SW 1271 (cell line): ENCODE measurements around the gene ADIRF.
"Not testable (repeated sequence)": the region's sequence is repeated elsewhere in the genome, so short reads cannot be mapped to it uniquely, and the experiment has no call there.

Source experiments
- DNase-seq, 2 experiments: peaks; one replicate each; lab custom pipeline; 2025; lab: John Stamatoyannopoulos, UW

ADIRF gene

DNA sequence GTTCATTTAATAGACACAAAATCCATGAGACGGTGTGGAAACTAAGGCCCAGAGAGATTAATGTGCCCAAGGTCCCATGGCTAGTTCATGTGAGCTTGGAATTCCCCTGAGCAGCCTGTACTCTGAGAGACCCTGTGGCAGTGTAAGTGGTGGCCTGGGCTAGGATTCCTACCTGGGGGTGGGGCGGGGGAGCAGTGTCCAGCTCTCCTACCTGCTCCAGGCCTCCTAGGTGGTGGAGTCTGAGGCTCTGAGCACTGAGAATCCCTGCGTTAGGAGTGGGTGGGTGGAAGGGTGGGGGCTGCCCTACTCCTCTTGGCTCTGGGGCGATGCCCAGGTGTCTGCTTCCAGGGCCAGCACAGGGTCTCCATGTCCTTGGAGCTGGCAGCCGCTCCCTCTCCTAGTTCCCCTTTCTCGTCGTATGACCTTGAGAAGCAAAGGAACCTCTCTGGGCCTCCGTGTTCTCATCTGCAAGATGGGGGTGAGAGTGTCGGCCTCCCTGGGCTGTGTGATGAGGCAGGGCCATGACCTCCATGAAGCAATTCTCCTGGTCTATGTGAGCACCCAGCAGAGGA is 7.3 kb upstream of the ADIRF start:
- no peak for DNase-seq

DNA sequence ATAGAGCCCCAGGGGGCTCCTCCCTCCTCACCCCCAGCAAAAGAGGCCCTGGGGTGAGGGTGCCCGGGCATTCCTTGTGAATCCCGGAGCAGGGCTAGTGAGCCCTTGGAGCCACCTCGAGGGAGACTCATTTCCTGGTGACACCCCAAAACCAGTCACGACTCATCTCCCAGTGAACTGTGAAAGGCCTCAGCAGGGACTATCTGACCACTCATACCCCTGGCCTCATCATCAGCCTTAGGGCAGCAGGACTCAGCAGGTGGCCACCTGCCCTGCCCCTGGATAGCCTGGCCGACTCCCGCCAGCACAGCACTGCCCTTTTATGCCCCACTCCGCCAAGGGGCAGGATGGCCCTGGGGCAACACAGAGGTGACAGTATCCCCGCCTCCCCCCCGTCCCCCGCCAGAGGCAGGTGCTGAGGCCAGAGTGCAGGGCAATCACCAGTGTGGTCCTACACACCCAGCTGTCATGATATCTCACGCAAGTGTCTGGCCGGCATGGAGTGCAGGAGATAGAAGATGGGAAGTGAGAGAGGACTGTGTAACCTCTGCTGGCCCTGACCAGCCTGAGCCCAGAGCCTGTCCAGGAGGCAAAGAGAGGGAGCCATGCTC is 6.7 kb upstream of the ADIRF start:
- DNase-seq, result no peak

DNA sequence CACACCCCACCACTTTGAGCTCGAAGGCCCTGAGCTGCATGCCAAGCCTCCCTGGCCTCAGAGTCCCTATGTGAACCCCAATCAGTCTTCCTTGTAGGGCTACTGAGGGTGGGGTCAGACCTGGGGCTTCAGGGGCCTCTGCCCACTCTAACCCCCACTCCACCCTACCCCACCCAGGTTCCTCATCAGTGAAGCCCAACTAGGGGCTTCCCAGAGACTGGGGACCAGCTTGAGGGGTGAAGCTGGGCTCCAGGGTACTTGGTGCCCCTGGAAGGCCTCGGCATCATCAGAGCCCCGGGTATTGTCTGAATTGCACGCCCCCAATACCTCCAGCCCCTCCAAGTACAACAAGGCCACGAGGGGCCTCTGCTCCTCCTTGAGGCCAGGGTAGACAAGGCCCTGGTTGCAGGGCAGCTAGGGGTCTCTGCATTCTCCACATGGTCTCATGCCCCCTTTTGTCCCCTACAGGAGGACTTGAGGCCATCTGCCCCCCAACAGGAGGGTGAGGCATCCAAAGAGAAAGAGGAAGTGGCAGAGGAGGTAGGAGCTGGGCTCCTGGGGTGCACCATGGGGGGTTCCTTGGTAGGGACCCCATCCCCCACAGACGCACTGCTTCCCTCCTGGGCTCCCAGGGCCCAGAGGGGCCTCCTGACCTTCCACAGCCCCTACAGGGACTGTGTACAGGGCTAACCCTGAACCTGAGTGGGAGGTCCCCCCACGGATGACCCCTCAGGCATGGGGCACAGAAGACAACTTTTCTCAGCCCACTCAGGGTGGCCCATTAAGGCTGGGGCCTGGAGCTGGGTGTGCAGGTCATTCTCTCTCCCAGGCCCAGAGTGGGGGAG is 5.9 kb upstream of the ADIRF start:
- no peak for DNase-seq

DNA sequence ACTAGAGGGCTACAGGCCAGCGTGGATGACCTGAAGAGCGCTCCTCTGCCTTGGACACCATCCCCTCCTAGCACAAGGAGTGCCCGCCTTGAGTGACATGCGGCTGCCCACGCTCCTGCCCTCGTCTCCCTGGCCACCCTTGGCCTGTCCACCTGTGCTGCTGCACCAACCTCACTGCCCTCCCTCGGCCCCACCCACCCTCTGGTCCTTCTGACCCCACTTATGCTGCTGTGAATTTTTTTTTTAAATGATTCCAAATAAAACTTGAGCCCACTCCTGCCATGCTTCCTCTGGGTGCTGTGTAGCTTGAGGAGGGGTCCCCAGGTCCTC is 5.3 kb upstream of the ADIRF start:
- no peak for DNase-seq

DNA sequence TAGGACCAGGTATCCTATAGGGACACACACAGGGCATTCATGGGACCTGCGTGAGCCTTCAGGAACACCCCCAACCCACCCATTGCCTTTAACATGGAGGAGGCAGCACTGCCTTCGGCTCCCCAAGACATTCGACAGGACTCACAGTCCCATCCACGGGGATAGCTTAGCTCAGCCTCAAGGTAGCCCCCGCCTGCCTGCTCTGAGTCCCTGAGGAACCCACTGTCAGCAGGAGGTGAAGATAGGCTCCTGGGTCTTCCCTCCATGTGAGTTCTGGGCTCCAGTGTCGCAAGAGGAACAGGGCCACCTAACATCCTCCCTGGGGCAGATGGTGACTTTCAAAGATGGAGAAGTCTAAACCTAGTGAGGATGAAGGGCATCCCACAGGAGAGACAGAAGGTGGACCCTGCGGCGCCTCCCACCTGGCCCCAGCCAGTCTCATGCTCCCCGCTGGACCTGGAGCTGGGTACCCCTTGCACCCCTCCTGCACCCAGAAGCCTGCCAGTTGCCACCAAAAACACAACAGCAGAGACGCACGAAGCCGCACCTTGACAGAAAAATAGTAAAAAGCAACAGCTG is 4.9 kb upstream of the ADIRF start:
- DNase-seq, result no peak

DNA sequence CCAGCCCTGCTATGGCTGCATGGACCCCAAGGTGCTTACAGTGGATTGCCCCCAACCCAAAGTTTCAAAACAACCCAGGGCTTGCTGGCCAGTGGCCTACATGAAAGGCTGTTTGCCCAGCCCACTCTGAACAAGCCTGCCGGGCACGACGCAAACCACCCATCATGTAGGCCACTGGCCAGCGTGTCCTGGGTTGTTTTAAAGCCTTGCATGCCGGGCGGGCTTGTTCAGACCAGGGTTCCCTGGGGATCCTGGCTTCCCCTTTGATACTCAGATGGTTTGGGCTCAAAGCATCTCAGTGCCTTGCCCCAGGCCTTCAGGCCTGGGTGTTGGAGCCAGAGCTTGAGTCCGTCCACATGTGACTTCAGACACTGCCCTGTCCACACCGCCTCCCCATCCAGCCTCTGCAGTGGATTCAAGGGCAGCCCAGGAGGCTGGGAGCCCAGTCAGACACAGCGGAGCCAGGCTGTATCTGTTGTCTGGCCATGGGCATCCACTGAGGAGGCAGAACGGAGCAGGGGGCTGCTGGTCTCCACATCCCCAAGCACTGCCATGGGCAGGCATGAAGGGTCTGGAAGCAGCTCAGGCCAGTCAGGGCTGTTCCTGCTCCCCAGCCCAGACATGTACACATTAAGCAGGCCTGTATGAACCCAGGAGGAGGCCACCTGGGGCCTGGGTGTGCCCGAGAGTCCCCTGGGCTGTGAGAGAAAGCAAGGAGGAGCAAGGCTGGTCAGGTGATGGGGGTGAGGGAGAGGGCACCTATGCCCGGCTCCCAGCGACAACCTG is 4.0 kb upstream of the ADIRF start:
- DNase-seq, result no peak

DNA sequence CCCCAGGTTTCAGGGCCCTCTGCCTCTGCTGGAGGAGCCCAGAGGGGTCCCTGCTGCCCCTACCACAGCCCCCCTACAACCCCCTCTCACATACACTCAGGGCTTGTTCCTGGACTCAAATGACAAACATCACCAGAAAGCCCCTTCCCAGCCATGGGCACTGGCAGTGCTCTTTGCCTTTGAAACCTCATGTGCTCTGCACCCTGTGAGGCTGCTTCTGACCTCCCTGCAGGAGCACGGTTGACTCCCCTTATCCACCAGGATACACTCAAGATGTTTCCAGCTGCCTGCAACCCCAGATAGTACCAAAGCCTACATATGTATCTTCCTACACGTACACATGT is 3.5 kb upstream of the ADIRF start:
- no peak for DNase-seq

DNA sequence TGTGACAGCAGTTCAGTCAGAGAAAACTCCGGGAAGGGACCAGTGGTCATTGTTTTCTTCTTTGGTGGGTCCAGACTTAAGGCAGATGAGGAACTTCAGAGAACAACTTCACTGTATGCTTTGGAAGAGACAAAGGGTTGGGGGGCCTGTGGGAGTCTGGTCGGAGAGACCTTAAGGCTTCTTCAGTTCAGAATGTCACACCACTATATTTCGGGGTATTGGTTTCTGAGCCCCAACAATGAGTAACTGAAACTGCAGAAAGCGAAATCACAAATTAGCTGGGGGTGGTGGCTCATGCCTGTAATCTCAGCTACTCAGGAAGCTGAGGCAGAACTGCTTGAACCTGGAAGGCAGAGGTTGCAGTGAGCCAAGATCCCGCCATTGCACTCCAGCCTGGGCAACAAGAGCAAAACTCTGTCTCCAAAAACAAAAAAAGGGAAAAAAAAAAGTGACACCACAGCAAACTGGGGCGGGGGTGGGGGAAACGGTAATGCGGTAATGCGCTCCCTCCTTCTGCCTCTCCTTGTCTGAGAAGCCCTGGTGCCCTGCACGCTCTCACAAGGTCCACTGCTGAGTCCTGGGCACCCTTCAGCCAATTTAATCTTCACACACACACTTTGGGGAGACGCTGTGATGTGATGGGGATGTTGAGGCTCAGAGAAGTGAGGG is 2.2 kb upstream of the ADIRF start:
- DNase-seq, result no peak

DNA sequence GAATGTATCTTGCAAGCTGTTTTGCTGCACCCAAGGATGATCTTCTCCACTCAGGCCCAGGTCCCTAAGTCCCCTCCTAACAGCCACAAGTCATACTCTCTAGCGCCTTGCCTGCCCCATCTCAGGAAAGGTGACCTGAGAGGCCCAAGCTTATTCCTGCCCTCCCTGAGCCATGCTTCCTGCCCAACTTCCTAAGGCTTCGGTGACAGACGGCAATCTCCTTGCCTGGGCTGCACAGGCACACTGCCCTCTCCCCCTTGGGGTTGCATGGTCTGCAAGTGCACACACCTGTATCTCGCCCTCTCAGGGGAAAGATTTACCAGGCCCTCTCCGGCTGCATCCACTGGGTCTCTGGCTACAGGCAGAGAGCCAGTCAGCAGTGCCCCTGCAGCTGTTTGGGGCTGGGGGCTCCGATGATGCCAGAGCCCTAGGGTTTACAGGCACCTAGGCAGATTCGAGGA is 771 bp upstream of the ADIRF start:
- DNase-seq, result no peak

DNA sequence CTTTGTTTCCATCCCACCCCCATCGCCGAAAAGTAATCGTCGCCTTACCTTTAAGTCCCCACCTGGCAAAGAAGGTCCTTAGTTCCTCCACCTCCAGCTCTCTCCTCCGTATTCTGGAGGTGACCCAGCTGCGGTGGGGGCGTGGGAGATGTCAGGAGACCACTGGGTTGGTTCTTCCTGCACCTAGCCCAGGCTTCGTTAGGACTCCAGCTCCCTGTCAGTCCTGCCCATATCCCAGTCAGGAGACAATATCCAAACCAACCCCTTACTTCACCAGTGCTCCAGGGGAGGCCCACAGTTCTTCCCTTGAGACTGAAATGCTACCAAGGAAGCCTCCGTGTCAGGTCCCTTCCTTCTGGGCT is 693 bp downstream of the ADIRF start:
- no peak for DNase-seq

DNA sequence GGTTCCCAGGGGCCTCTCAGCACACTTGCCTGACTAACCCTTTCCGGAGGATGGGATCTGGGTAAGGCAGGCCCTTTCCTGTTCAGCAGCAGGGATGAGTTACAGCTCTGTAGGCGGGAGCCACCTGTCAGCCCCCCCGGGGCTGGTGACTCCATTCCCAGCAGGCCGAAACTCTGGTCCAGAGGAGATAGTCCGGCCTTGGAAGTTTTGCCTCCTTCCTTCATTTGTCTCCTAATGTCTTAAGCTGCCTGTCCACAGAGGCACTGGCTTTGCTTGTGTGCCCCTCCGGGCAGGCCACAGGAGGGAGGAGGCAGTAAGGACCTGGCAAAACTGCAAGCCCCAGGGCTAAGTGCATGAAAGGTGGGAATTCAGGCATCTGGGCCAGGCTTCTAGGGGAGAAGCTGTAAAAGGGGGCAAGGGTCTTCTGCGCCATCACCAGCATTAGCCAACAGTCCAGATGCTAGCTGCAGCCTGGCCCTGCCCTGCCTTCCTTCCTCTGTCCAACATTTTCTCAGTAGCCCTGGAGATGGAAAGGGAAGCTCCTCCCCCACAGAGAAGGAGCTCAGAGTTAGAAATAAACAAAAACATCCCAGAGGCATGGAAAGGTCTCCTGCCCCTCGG is 1.2 kb downstream of the ADIRF start:
- peak in 1 of 2 experiments; percentile 17 for DNase-seq

DNA sequence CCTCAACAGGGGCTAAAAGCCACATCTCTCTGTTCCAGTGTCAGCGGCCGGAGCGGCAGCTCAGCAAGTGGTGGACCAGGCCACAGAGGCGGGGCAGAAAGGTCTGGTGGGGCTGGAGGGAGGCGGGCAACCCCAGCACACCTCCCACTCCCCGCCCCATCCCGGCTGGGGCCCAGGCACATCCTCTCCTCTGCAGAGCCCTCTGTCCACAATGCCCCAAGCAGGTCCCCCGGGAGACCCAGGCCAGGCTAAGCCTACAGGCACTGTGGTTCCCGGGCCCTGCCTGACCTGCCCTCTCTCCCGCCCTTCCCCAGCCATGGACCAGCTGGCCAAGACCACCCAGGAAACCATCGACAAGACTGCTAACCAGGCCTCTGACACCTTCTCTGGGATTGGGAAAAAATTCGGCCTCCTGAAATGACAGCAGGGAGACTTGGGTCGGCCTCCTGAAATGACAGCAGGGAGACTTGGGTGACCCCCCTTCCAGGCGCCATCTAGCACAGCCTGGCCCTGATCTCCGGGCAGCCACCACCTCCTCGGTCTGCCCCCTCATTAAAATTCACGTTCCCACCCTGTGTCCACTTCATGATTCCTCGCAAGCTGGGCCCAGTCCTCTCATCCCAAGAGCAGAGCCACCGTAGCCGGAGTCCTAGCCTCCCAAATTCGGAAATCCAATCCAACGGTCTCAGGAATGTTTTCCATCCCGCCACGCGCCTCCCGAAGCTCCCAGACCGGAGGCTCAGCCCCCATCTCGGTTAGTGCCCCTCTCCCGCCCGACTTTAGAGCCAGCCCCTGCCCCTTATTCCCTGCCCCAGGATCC is 2.1 kb downstream of the ADIRF start:
- DNase-seq, result peak in 1 of 2 experiments; percentile 3

DNA sequence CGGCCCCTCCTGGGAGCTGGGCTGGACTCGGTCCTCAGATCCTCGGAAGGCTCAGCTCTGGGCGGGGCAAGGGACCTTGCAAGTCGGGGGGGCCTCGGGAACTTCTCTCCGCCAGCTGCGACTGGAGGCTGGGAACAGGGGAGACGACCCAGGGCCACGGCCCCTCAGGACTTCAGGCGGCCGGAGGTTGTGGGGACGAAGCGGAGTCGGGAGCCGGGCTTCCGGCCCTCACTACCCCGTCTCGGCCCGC is 2.6 kb downstream of the ADIRF start:
- DNase-seq, result no peak

DNA sequence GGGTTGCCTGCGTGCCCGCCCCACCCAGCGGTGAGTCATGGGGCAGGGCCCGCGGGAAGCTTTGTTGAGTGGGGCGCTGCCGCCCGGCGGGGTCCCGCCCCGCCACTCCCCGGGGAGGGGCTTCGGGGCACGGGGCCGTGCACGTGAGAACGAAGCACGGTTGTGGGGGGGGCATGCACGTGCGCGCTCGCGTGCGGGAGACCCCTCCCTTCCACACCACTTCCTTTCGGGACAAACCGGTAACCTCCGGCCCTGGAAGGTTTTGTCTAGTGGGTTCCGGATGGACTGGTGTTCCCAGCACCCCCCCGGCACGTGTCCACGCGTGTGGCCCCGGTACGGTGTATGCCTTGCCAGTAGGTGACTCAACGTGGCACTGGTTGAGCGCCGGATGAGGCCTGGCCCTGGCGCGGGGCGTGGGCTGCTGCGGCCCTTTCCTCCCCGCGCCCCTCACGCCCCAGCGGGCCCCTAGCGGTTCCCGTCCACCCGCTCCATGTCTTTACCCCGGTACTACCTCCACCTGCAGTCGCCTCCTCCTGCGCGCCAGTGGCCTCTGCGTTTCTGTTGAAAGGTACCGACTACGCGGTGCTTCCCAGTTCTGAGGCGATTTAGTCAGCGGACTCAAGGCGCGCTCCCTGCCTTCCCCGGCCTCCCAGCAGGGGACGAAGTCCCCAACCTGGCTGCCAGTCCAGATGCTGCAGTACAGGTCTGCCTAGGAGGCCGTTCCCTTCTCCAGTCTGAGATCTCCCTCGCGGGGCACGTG is 3.1 kb downstream of the ADIRF start:
- DNase-seq, result peak; percentile 40 to 70

DNA sequence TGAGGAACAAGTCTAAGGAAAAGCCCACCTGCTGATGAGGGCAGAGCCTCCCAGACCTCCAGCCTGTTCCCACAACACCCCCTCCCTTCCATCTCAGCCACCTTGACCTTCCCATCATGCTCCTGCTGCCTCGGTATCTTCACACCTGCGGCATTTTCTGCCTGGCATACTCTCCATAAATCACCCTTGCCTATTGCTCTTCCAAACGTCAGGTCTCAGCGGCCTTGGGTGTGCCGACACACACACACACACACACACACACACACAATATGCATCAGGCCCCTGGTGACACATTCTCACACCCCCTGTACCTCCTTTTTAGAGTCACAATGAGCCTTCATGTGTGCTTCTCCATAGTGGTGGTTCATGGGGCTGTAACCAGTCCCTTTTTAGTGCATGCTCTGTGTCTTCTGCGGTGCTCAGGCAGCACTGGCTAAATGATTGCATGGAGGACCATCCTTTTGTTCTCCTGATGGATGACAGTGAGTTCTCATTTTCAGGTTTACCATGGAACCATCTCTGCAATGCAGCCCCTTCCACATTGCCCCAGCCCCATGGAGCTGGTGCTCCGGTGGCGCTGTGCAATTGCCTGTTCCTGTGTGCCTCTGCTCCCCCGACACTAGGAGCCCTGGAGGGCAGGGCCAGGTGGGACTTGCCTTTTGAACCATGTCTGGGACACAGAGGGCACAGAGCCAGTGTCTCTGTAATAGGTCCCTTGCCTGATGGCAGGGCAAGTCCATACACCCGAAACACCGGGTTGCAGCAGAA is 4.5 kb downstream of the ADIRF start:
- DNase-seq, result no peak

DNA sequence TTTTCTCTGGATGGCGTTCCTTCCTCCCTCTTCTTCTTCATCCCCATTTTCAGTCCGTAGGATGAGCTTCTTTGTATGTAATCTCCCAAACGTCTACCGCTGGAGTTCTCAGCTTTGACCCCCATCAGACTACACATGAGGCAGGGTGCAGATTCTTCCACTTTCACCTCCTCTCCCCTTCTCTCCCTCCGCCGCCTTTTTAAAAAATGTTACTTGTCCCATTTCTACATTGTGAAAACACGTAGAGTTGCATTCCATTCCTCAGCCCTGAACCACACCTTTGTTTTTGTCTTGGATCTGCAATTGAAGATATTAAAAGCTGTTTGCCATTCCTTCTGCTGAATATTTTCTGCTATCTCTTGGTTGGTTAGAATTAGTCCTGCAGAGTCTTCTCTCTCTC is 6.2 kb downstream of the ADIRF start:
- no peak for DNase-seq

DNA sequence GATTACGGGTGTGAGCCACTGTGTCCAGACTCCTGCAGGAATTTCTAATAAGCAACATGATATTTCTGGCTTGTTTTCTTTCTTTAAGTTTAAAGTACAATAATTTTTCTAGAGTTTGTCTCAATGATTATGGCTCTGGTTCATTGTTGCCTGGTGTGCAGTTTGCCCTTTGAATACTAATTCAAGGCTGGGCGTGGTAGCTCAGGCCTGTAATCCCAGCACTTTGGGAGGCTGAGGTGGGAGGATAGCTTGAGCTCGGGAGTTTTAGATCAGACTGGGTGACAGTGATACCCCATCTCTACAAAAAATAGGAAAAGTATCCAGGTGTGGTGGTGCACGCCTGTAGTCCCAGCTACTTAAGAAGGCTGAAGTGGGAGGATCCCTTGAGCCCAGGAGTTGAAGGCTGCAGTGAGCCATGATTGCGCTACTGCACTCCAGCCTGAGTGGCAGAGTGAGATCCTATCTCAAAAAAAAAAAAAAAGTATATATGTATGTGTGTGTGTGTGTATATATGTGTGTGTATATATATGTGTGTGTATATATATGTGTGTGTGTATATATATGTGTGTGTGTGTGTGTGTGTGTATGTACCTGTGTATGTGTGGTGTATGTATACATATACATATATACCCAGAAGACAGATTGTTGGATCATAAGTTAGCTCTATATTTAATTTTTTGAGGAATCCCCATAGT is 8.2 kb downstream of the ADIRF start:
- DNase-seq, result no peak

DNA sequence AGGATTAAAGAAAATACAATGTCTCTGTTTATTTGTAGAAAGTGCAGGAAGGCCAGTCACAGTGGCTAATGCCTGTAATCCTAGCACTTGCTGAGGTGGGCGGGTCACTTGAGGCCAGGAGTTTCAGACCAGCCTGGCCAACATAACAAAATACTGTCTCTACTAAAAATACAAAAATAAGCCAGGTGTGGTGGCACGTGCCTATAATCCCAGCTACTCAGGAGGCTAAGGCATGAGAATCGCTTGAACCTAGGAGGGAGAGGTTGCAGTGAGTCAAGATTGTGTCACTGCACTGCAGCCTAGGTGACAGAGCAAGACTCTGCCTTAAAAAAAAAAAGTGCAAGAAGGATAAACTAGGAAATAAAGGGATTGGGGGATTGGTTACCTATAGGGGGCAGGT is 10.2 kb downstream of the ADIRF start:
- DNase-seq, result not testable (repeated sequence)
